Activated naive CD4-positive, alpha-beta T cell (primary cell): ENCODE results near the gene QRFP.
"Not testable (repeated sequence)": the region's sequence is repeated elsewhere in the genome, so short reads cannot be mapped to it uniquely, and the experiment has no call there.

ENCODE experiments used
- DNase-seq, 4 experiments: peaks; one replicate each; lab custom pipeline; 2025; lab: John Stamatoyannopoulos, UW

Gene QRFP

DNA sequence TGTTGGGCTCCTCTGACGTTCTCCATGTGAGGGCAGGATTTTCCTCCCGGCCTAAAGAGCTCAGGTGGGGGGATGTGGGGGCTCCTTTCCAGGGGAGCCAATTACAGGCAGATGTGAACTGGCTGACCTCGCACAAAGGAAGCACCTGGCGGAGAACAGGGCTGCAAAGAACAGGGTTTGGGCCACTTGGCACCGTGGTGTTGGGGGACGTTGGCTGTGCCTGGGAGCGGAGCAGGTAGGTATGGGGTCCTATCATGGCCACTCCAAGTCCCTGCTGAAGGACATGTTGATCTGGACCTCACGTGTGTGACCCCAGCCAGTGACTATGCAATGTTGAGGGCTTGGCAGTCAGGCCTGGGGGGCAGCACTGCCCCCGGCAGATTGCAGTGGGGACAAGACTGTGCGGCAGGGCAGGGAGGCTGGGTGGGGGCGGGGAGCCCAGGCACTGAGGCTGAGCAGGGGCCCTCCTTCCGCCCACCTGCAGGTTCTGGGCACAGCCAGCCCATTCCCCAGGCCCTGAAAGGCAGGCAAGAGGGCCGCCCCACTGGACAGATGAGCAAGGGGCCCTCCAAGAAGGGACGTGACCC, 23.0 kb upstream of the QRFP start:
- DNase-seq, result no peak

GRCh38 chr9:130918826-130919558, 22.4 kb upstream of the QRFP start:
- no peak for DNase-seq

GRCh38 chr9:130918101-130918825, 21.7 kb upstream of the QRFP start:
- DNase-seq, result no peak

DNA sequence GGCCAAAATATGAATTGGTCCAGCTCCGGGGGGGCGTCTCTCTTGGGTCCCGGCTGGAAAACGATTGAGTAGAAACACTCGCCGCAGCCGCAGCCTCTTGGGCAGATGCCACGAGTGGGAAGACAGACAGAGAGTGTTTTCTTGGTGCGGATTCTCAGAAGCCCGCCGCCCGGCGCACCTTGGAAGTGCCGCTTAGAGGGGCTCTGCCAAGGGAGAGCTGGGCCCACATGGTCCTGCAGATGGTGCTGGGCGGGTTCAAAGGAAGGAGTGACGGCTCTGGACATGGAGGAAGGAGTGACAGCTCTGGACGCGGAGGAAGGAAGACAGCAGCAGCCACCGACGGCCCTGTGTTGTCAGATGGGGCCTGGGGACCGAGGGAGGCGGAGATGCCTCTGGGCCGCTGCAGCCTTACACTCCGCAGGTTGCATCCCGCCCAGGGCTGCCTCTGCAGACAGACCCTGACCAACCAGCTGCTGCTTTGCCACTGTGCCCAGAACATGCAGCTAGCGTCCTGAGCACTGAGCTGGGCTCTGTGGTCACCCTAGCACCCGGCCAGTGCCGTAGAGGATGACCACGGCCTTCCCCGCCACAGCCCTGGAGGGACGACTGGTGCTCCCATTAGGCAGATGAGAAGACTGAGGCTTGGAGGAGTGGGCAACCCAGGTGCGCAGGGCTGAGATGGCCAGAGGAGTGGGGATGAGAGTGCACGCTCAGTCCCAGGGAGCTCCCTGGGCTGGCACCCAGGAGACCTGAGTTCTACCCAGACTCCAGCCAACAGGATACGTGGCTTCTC, 20.8 kb upstream of the QRFP start:
- DNase-seq, result no peak

- no peak for DNase-seq
These were observed 18.5 kb upstream of the QRFP start for GRCh38 chr9:130915096-130915447.

DNA sequence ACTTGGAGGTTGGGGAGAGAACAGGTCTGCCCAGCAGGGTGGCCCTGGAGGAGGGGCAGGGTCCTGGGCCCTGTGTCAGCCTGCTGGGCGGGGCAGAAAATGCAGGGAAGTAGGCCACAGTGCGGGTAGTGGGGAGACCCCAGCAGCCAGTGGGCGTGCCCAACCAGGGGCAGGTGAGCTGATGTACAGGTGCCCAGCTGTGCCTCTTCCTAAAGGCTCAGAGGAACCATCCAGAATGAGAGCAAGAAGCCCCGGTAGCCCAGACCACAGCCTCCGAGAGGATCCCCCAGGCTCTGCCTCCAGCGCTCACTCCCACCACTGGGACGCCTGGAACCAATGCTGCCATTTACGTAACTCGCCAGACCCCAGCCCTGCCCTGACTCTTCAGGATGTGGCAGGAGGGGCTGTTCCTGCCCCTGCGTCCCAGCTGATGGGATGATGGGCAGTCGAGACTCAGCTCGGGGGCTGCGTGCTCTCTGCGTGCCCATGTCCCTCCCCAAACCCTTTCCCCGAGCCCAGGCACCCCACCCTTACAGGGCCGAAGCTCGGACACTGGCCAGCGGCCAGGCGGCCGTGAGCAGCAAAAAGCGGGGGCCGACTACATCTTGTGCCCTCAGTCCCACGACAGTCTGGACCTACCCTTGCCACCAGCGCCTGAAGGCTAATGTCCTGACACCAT, 17.9 kb upstream of the QRFP start:
- no peak for DNase-seq

DNA sequence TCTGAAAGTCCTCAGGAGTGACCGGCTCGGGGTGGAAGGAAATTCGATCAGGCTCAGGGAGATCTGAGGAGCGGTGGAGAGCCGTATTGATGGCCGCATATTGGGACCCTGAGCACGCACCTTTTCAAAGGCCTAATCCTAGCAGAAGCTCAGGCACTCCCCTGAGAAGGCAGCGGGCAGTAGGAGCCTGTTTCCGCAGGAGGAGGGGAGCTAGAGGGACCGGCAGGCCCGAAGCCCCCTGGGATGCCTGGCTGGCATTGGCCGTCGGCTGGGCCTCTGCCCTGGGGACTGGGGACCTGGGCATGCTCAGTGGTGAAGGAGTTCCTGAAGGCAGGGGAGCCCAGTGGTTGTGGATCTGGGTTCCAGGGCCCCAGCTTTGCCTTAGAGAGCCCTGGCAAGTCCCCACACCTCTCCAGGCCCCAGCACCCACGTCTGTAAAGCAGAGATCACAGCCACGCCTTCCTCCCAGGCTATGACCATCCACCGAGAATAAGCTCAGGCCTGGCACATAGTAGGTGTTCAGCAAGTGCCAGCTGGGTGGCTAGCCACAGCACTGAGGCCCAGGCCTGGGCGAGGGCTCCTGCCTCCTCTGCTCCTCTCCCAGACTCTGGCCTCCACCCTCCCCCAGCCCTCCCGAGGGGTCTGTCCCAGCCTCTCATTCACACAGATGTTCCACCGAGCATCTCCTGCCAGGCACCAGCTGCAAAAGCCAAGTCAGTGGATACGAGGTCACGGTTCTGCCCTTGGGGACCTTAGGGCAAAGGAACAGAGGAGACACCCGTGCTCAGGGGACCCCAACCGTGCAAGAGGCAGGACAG, 17.2 kb upstream of the QRFP start:
- DNase-seq, result no peak

DNA sequence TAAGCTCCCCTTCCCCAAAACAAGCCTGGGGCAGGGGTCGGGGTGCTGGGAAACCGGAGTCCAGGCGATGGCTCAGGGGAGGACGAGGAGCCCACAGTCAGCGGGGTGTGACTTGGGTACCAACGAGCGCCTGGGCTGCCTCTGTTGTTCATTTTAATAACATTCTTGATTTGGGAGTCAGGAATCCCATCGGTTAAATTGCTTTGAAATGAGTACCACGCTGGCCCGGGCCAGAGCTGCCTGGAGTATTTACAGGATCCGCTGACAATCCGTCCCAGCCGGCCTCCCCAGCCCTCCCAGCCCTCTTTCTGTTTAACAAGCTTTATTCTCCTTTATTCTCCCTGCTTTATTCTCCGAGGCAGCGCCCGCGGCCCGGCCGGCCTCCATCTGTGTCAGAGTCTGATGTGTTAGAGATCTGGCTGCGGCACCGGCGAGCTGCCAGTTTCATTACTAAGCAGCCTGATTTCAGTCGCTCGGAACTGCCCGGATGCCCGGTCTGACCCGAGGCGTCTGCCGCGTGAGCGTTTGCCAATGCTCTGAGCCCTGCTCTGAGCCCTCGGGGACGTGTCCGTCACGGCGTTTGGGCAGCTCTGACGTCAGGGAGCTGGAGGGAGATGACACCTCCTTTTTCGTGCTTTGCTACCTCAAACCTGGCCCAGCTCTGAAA, 16.5 kb upstream of the QRFP start:
- no peak for DNase-seq

GRCh38 chr9:130911254-130912049, 14.8 kb upstream of the QRFP start:
- DNase-seq, result no peak

DNA sequence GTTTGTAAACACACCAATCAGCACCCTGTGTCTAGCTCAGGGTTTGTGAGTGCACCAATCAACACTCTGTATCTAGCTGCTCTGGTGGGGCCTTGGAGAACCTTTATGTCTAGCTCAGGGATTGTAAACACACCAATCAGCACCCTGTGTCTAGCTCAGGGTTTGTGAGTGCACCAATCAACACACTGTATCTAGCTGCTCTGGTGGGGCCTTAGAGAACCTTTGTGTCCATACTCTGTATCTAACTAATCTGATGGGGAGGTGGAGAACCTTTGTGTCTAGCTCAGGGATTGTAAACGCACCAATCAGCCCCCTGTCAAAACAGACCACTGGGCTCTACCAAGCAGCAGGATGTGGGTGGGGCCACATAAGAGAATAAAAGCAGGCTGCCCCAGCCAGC, 14.1 kb upstream of the QRFP start:
- DNase-seq, result not testable (repeated sequence)

- DNase-seq, result not testable (repeated sequence)
These were observed 13.4 kb upstream of the QRFP start for GRCh38 chr9:130910041-130910440.

DNA sequence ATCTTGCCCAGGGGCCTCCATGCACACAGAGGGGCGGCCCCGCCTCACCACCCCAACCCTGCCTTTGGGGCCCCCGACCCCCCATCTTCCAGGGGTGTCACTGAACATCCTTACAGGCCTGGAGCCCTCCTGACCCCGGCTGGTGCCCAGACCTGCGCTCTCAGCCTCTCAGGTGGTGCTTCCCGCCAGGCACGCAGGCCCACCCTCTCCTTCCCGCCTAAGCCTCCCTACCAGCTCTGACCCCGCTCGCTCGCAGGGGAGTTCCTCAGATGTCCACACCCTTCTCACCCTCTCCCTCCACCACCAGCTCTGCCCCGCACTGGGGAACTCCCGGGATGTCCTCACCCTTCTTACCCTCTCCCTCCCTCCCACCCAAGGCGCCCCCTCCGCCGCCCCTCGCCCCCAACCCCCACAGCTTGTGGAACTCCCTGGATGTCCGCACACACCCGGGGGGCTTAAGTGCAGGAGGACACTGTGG, 12.3 kb upstream of the QRFP start:
- DNase-seq, result no peak

DNA sequence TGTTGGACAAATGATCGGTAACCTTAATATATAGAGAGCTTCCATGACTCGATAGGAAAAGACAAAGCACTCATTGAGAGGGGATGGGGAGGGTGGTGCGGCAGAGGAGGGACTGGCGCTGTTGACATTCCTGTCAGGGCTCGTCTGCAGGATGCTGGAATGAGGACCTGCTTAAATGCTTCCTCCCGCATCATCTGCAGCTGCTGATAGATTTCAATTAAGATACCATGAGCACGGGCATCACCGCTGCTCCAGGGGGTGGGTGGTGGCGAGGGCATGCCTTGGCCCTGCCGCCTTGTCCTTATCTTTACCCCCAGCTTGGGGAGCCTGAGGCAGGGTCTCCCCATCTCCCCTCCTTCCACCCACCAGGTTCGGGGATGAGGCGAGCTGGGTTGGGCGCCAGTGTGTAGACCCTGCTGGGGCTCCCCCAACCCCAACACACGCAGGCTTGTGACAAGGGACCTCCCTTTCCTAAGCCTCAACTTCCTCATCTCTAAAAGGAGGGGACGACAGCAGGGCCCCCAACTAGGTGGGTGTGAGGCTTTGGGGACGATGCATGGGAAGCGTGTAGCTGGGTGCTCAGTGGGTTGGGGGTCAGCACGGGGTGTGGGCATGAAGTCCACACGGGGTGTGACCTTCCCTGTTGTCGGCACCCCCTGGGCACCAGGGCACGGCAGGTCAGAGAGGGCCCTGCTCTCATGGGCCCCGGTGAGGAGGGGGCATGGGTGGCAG, 11.7 kb upstream of the QRFP start:
- no peak for DNase-seq

DNA sequence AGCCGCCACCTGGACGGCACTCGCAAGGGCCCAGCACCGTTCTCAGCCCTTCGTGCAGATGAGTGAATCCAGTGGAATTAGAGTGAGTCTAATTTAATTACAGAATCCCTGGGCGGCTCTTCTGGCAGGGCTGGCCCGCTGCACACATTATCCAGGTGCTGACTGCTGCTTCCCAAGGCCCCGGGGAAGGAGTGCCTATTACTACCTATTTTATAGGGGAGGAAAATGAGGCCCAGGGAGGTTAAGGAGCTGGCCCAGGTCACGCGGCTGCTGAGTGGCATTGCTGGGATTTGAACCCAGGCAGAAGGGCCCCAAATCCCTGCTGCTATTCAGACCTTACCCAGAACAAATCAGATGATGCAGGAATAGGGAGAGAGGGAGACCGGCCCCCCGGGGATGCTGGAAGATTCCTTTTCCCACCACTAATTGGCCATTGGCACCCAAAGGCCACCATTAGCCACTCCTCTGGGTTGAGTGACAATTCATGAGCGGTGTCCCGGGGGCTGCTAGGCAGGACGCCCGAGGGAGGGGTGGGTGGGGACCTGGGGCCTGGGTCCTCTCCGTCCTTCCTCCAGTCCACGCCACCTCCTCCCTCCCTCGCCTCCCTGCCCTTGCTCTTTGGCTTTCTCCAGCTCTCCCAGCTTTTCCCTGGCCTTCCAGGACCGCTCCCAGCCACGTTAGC, 10.3 kb upstream of the QRFP start:
- DNase-seq, result no peak

DNA sequence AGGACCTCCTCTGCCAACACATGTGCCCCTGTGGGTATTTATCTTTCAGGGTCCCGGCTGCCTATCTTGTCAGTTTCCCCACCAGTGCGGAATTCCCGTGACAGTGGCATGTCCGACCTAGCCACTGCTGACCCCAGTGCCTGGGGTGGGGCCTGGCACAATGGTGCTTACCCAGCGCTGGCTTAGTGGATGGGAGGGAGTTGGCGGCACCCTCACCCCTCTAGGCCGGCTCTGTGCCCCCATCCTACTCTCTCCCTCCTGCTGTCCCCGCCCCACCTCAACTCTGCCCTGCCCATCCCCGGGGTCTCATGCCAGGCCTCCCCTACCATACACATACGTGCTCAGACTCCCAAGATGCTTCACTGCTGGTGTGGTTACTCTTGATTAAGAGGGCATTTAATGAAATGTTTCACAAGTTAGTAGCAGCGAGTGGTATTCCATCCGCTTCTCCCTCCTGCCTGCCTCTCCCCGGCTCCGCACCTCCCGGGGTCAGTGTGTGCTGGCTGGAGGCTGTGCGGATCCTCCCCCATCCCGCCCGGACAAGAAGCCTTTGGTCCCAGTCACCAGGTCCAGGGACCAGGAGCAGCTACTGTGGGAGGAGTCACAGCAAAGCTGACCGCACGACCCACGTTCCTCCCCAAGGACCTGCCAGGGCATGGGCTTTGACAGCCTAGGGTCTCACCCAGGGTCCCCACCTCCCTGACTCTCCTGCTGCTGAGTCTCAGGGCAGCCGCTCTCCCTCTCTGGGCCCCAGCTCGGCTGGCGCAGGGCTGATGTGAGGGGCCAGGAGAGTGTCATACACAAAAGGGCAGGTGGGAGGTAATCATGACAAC, 9.5 kb upstream of the QRFP start:
- DNase-seq, result no peak

- no peak for DNase-seq
These were observed 8.7 kb upstream of the QRFP start for GRCh38 chr9:130905125-130905901.
